PC-3 (cell line): ENCODE results near the gene NR3C1. TPM values are rescaled to one million over a fixed set of nuclear protein-coding genes. Genes with fewer than 3 reads are reported as not detected.

Source experiments
- ATAC-seq: fragments of 200-7000 bp; cut with Tn5 transposase; 2 replicates; pipeline ENCODE4 v1.9.1; 2020; ENCODE audit warnings: mild to moderate bottlenecking, moderate library complexity
- BruUV-seq: library from RNA; stranded (reverse); fragments of 400-500 nt; replicated peaks from 2 replicates; lab custom pipeline; 2021; lab: Mats Ljungman, UMichigan
- CTCF ChIA-PET: fragments of 300-600 bp; sonication (Branson Sonifier 250); formaldehyde crosslinking; loops from one replicate; lab custom pipeline; 2022; ENCODE audit warnings: antibody characterized with exemption; lab: Charles Lee
- POLR2A ChIA-PET: fragments of 300-600 bp; sonication (Branson Sonifier 250); formaldehyde crosslinking; loops from one replicate; lab custom pipeline; 2022; ENCODE audit warnings: antibody characterized with exemption; ENCODE audit not compliant: unreplicated experiment; lab: Charles Lee
- DNase-seq: peaks from one replicate; pipeline ENCODE4 v3.0.0-alpha.2; 2015
- H2AFZ ChIP-seq: fragments of 300-600 bp; sonication (generic); 2 replicates; pipeline ENCODE4 v1.6.0; 2016; ENCODE audit warnings: antibody characterized with exemption, low read length
- H3F3A ChIP-seq: fragments of 300-600 bp; sonication (generic); one replicate; pipeline ENCODE4 v1.6.0; 2017; ENCODE audit warnings: antibody characterized with exemption, low read length, control low read depth, mild to moderate bottlenecking; ENCODE audit not compliant: unreplicated experiment
- H3K27ac ChIP-seq: fragments of 300-600 bp; sonication (generic); 2 replicates; pipeline ENCODE4 v1.5.1; 2016; ENCODE audit warnings: mild to moderate bottlenecking, low read length
- H3K27me3 ChIP-seq: fragments of 300-600 bp; sonication (generic); 2 replicates; pipeline ENCODE4 v1.6.1; 2016; ENCODE audit warnings: low read length, mixed read lengths
- H3K36me3 ChIP-seq: fragments of 300-600 bp; sonication (generic); 2 replicates; pipeline ENCODE4 v1.6.1; 2016; ENCODE audit warnings: low read depth, mixed run types, low read length, mixed read lengths
- H3K4me1 ChIP-seq: fragments of 300-600 bp; sonication (generic); 2 replicates; pipeline ENCODE4 v1.5.1; 2016; ENCODE audit warnings: low read length; ENCODE audit not compliant: insufficient read depth
- H3K4me2 ChIP-seq: fragments of 300-600 bp; sonication (generic); 2 replicates; pipeline ENCODE4 v1.6.0; 2016; ENCODE audit warnings: low read length
- H3K4me3 ChIP-seq: fragments of 300-600 bp; sonication (generic); 2 replicates; pipeline ENCODE4 v1.5.1; 2016; ENCODE audit warnings: mild to moderate bottlenecking, low read length, mixed read lengths
- H3K79me2 ChIP-seq: fragments of 300-600 bp; sonication (generic); 2 replicates; pipeline ENCODE4 v1.6.1; 2017; ENCODE audit warnings: low read length, mixed read lengths
- H3K9ac ChIP-seq: fragments of 300-600 bp; sonication (generic); 2 replicates; pipeline ENCODE4 v1.6.0; 2016; ENCODE audit warnings: mild to moderate bottlenecking, low read length
- H3K9me2 ChIP-seq: fragments of 300-600 bp; sonication (generic); replicated peaks from 2 replicates; pipeline ENCODE4 v1.6.1; 2016; ENCODE audit warnings: mixed run types, low read length, mixed read lengths
- H3K9me3 ChIP-seq: fragments of 300-600 bp; sonication (generic); 2 replicates; pipeline ENCODE4 v1.6.1; 2016; ENCODE audit warnings: low read length, mixed read lengths
- H4K20me1 ChIP-seq: fragments of 300-600 bp; sonication (generic); 2 replicates; pipeline ENCODE4 v1.6.1; 2016; ENCODE audit warnings: low read length, mixed read lengths
- CTCF ChIP-seq: fragments of 300-600 bp; sonication (generic); conservative IDR thresholded peaks from 2 replicates; pipeline ENCODE4 v1.5.1; 2017; ENCODE audit warnings: antibody characterized with exemption, low read depth, mild to moderate bottlenecking, low read length
- EZH2 ChIP-seq: fragments of 300-600 bp; sonication (generic); IDR thresholded peaks from one replicate; pipeline ENCODE4 v1.6.1; 2017; ENCODE audit warnings: antibody characterized with exemption, mild to moderate bottlenecking, low read length; ENCODE audit not compliant: unreplicated experiment
- EZH2phosphoT487 ChIP-seq: fragments of 300-600 bp; sonication (generic); IDR thresholded peaks from 2 replicates; pipeline ENCODE4 v1.6.1; 2018; ENCODE audit warnings: mild to moderate bottlenecking, antibody characterized with exemption, low read length, borderline replicate concordance
- intact Hi-C: fragments of 100-400 bp; cut with micrococcal nuclease; formaldehyde crosslinking; loops from 2 replicates; pipeline ENCODE4 v1.9.0; 2023
- total RNA-seq: library from RNA; depleted of rRNA; stranded (reverse); fragments of >200 nt; gene quantifications from 2 replicates; pipeline ENCODE4 v1.2.3, GENCODE V29; 2014

The NR3C1 gene
- total RNA-seq, 1 experiment from 2014 or later, result 13.0 TPM

DNA sequence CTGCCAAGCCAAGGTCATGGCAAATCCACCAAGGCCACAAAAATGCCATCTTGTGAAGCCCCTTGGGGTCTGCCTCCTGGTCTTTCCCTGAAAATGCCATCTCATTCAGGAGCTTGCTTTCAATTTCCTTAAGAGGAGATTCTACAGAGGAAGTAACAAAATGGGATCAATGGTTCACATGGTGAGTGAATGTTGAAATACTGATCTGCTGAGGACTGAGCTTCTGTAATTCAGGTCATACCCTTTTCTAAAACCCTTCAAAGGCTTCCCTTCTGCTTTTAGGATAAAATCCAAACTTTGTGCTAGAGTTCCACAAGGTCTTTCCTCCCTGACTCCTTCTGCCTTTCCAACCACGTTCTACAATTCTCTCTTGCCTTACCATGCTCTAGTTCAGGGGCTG lies 24.7 kb upstream of the NR3C1 start:
- Histone ChIP-seq H4K20me1 (no peaks in the 10 kb centered on the region), H3K9ac (no peak overlapping the region), H3K9me3 (no peaks in the 10 kb centered on the region), H3K4me2 (no peak overlapping the region), H3K27me3 (no peaks in the 10 kb centered on the region), H3K79me2 (no peaks in the 10 kb centered on the region), H3K4me3 (no peak overlapping the region), H3K36me3 (no peaks in the 10 kb centered on the region), H3K4me1 (no peaks in the 10 kb centered on the region), H3K9me2 (no peaks in the 10 kb centered on the region), H3F3A (no peaks in the 10 kb centered on the region), H2AFZ (no peak overlapping the region), H3K27ac (no peak overlapping the region)
- TF ChIP-seq CTCF, result no peak
- no peak for TF ChIP-seq EZH2phosphoT487
- no peak for TF ChIP-seq EZH2
- ChIA-PET CTCF (no interaction called here), POLR2A (no interaction called here)
- intact Hi-C loops, result no loop called here
- no peak for DNase-seq
- ATAC-seq, result no peak
- no TSS peak for BruUV-seq

GRCh38 chr5:143427122-143427735 lies 23.7 kb upstream of the NR3C1 start:
- H3K27me3 ChIP-seq, result no peaks in the 10 kb centered on the region
- no peaks in the 10 kb centered on the region for H3K79me2 ChIP-seq
- H3K9ac ChIP-seq, result no peak overlapping the region
- intact Hi-C loops, result no loop called here
- no peak overlapping the region for H3K27ac ChIP-seq
- ChIA-PET POLR2A (no interaction called here), CTCF (no interaction called here)
- H3K4me1 ChIP-seq, result no peaks in the 10 kb centered on the region
- TF ChIP-seq CTCF (no peak), EZH2 (no peak), EZH2phosphoT487 (no peak)
- no peaks in the 10 kb centered on the region for H3F3A ChIP-seq
- H3K9me3 ChIP-seq, result no peaks in the 10 kb centered on the region
- ATAC-seq (no peak), DNase-seq (no peak)
- H3K4me2 ChIP-seq, result no peak overlapping the region
- no peaks in the 10 kb centered on the region for H3K36me3 ChIP-seq
- no TSS peak for BruUV-seq
- H4K20me1 ChIP-seq, result no peaks in the 10 kb centered on the region
- no peak overlapping the region for H3K4me3 ChIP-seq
- H2AFZ ChIP-seq, result no peak overlapping the region
- no peaks in the 10 kb centered on the region for H3K9me2 ChIP-seq

DNA sequence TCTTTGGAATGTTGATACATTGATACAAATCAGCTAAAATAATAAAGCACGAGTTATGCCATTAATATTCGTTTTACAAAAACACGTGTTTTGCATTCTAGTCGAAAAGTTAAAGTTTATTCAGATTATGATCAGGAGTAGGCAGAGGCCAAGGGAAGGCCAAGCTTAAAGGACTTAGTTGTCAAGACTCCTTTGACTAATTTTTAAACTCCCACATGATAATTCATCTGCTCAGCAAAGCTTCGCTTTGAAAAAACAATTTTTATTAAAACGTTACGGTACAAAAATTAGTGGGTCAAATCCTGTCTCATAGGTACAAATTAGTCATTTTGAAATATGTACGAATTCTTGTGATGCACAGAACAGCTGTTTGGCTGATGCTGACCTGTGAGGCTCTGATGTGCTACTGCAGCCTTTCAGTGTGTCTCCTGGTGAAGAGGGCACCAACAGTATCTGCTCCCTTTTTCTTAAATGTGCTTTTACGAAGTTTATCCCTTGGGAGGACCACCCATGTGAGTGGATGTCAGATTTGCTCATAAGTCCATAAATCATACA lies 23.0 kb upstream of the NR3C1 start:
- Histone ChIP-seq H4K20me1 (no peaks in the 10 kb centered on the region), H3K4me1 (no peaks in the 10 kb centered on the region), H3K9me3 (no peaks in the 10 kb centered on the region), H3K27ac (no peak overlapping the region), H3K79me2 (no peaks in the 10 kb centered on the region), H3K9me2 (no peaks in the 10 kb centered on the region), H3K36me3 (no peaks in the 10 kb centered on the region), H3K27me3 (no peaks in the 10 kb centered on the region), H3K4me3 (no peak overlapping the region), H3K9ac (no peak overlapping the region), H2AFZ (no peak overlapping the region), H3K4me2 (no peak overlapping the region), H3F3A (no peaks in the 10 kb centered on the region)
- DNase-seq, result no peak
- no TSS peak for BruUV-seq
- CTCF ChIA-PET, result no interaction called here
- TF ChIP-seq CTCF, result no peak
- TF ChIP-seq EZH2, result no peak
- TF ChIP-seq EZH2phosphoT487, result no peak
- intact Hi-C loops, result no loop called here
- POLR2A ChIA-PET, result no interaction called here
- ATAC-seq, result no peak
